AG09319 (cell line): ENCODE data around the gene EEFSEC.

ENCODE experiments used
- DNase-seq: peaks from one replicate; pipeline ENCODE4 v3.0.0-alpha.2; 2010; ENCODE audit warnings: low read depth; ENCODE audit errors: extremely low read depth
- TF ChIP-seq, protein P1 (sequence below): IDR thresholded peaks from 2 replicates; pipeline ENCODE4 v1.5.1; 2011; ENCODE audit warnings: low read depth, mild to moderate bottlenecking, inconsistent platforms, low read length, moderate library complexity

EEFSEC gene

GRCh38 chr3:128294999-128295468, 141.8 kb downstream of the EEFSEC start:
- TF ChIP-seq, protein P1, sequence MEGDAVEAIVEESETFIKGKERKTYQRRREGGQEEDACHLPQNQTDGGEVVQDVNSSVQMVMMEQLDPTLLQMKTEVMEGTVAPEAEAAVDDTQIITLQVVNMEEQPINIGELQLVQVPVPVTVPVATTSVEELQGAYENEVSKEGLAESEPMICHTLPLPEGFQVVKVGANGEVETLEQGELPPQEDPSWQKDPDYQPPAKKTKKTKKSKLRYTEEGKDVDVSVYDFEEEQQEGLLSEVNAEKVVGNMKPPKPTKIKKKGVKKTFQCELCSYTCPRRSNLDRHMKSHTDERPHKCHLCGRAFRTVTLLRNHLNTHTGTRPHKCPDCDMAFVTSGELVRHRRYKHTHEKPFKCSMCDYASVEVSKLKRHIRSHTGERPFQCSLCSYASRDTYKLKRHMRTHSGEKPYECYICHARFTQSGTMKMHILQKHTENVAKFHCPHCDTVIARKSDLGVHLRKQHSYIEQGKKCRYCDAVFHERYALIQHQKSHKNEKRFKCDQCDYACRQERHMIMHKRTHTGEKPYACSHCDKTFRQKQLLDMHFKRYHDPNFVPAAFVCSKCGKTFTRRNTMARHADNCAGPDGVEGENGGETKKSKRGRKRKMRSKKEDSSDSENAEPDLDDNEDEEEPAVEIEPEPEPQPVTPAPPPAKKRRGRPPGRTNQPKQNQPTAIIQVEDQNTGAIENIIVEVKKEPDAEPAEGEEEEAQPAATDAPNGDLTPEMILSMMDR = no peak

DNA sequence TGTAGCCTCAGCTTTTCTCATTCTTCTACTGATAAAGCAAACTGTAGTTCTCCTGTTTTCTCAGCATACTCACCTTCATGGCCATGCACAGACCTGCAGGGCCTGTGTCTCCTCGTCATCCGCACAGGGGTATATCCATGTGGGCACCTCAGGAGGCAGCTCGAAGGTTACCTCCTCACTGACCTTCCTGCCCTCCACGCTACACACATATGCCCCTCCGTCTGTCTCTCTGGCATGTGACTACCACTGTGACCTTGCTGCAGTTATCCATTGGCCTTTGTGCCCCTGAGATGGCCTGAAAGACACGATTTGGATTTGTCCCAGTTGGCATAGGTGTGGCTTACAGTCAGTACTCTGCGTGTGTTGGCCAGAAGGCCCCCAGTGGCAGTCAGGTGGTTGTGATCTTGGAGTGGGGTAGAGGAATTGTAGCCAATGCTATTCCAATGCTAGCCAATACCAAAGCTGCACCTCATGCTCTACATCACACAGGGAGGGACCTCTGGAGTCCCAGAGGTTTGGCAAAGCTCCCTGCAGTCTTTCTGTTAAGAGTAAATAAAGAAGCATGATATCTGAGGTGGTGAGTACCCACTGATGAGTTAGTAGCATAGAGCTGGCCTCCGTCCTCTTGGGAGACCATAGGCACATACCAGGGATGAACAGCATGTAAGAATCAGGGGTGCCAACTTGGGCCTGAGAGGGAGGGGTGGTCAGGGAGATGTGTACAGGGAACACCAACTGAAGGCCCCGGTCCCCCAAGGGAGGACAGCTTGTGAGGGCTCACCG, 143.4 kb downstream of the EEFSEC start:
- TF ChIP-seq, protein P1 = no peak
- DNase-seq = no peak

More at GRCh38 chr3:128294999-128295468, 141.8 kb downstream of the EEFSEC start:
- DNase-seq = no peak

DNA sequence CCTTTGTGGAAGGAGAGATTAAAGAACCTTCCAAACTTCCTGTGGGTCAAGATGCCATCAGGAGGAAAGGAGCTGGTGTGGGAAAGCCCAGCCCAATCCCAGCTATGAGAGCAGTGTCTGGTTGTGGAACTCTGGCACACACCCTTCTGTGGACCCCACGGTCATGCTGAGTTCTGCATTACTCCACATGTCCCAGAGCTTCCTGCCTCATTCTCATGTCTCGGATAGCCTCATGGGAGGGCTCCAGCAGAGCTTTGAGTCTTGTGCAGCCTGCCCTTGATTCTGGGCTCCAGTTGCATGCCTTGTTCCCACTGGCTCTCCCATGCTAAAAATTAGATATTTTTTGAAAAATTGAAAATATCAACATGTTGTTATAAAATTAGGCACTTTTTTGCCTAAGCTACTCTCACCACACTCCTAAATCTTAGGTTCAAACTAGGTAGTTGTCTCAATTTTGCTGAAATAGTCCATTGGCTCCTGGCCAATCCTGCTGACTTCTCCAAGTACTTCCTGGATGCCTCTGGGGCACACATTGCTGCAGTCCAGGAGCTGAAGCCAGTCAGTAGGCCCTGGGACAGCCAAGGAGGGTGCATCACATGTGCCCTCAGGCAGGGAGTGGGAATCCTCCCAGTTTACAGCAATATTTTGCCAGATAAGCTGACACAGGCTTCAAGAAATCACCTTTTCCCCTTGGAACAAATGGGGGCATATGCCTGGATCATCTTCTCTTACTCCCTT, 144.3 kb downstream of the EEFSEC start:
- DNase-seq = no peak
- TF ChIP-seq, protein P1 = no peak

- TF ChIP-seq, protein P1 = no peak
- no peak for DNase-seq
Measured at GRCh38 chr3:128301186-128302023, 148.1 kb downstream of the EEFSEC start.

DNA sequence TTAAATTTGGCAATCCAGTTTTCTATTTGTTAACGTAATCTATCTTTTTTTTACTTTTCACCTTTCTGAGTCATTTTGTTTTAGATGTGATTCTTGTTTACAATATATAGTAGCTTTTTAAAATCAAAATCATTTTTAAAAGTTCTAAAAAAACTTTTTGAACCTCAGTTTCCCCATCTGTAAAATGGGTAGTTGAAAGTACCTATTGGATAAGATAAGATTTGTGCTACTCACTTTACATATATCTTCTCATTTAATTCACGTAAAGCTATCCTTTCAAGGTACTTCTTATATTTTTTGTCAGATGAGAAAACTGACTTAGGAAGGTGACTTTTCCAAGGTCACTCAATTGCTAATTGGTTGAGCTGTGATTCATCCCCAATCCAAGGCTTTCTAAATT, 153.2 kb downstream of the EEFSEC start:
- TF ChIP-seq, protein P1 = no peak
- no peak for DNase-seq

GRCh38 chr3:128307029-128307633, 153.8 kb downstream of the EEFSEC start:
- no peak for DNase-seq
- TF ChIP-seq, protein P1 = no peak; the same call in 1 of the 2 replicates
